GM18517 (cell line): ENCODE data around the gene MEGF11.
"Not testable (repeated sequence)": the region's sequence is repeated elsewhere in the genome, so short reads cannot be mapped to it uniquely, and the experiment has no call there.

Experiments used
- ATAC-seq: cut with Tn5 transposase; IDR thresholded peaks from one replicate; pipeline ENCODE4 v1.9.1; 2021; ENCODE audit warnings: mild to moderate bottlenecking, moderate library complexity; ENCODE audit not compliant: unreplicated experiment

MEGF11 gene

GRCh38 chr15:66016199-66016598 is 237.4 kb downstream of the MEGF11 start:
- no peak for ATAC-seq

GRCh38 chr15:66014635-66015182 is 238.8 kb downstream of the MEGF11 start:
- no peak for ATAC-seq

- ATAC-seq: no peak
Measured at GRCh38 chr15:66014022-66014421, 239.5 kb downstream of the MEGF11 start.

- ATAC-seq: no peak
Measured at GRCh38 chr15:66008940-66009562, 244.5 kb downstream of the MEGF11 start.

- no peak for ATAC-seq
Measured at GRCh38 chr15:66007663-66008262, 245.8 kb downstream of the MEGF11 start.

- ATAC-seq: no peak
Measured at GRCh38 chr15:66006986-66007385, 246.6 kb downstream of the MEGF11 start.

- no peak for ATAC-seq
Measured at GRCh38 chr15:66004618-66005262, 248.8 kb downstream of the MEGF11 start.

- not testable (repeated sequence) for ATAC-seq
Measured at GRCh38 chr15:66003129-66003528, 250.4 kb downstream of the MEGF11 start.

- ATAC-seq: no peak
Measured at GRCh38 chr15:66001717-66002426, 251.7 kb downstream of the MEGF11 start.

- ATAC-seq: no peak
Measured at GRCh38 chr15:66001042-66001441, 252.5 kb downstream of the MEGF11 start.

- ATAC-seq: no peak
Measured at GRCh38 chr15:65998486-65998885, 255.1 kb downstream of the MEGF11 start.

- ATAC-seq: no peak
Measured at GRCh38 chr15:65996901-65997300, 256.6 kb downstream of the MEGF11 start.

GRCh38 chr15:65994832-65995231 is 258.7 kb downstream of the MEGF11 start:
- no peak for ATAC-seq

- ATAC-seq: no peak
Measured at GRCh38 chr15:65993762-65994161, 259.8 kb downstream of the MEGF11 start.

GRCh38 chr15:65993236-65993635 is 260.3 kb downstream of the MEGF11 start:
- ATAC-seq: no peak

GRCh38 chr15:65991721-65992483 is 261.6 kb downstream of the MEGF11 start:
- no peak for ATAC-seq

GRCh38 chr15:65990298-65990981 is 263.1 kb downstream of the MEGF11 start:
- no peak for ATAC-seq

GRCh38 chr15:65987100-65987499 is 266.4 kb downstream of the MEGF11 start:
- ATAC-seq: no peak

GRCh38 chr15:65986416-65986815 is 267.1 kb downstream of the MEGF11 start:
- ATAC-seq: no peak

- ATAC-seq: no peak
Measured at GRCh38 chr15:65985387-65985786, 268.2 kb downstream of the MEGF11 start.
